GM15510 (cell line): ENCODE results near the gene GRIK5.

ENCODE experiments used
- POLR2A ChIP-seq: IDR thresholded peaks from 3 replicates; pipeline ENCODE4 v1.6.1; 2011; ENCODE audit warnings: borderline replicate concordance; ENCODE audit not compliant: insufficient read length; ENCODE audit errors: extremely low read depth

The GRIK5 gene

GRCh38 chr19:42099336-42099925 lies 29.4 kb upstream of the GRIK5 start:
- no peak for TF ChIP-seq POLR2A

GRCh38 chr19:42098781-42099180 lies 28.8 kb upstream of the GRIK5 start:
- no peak for TF ChIP-seq POLR2A

- no peak for TF ChIP-seq POLR2A
These were observed 27.5 kb upstream of the GRIK5 start for GRCh38 chr19:42097461-42097860.

GRCh38 chr19:42096255-42096837 lies 26.3 kb upstream of the GRIK5 start:
- TF ChIP-seq POLR2A = no peak

- no peak for TF ChIP-seq POLR2A
These were observed 25.8 kb upstream of the GRIK5 start for GRCh38 chr19:42095814-42096230.

GRCh38 chr19:42095142-42095813 lies 25.3 kb upstream of the GRIK5 start:
- no peak for TF ChIP-seq POLR2A

- no peak for TF ChIP-seq POLR2A
These were observed 23.9 kb upstream of the GRIK5 start for GRCh38 chr19:42093926-42094325.

GRCh38 chr19:42093505-42093904 lies 23.5 kb upstream of the GRIK5 start:
- no peak for TF ChIP-seq POLR2A

GRCh38 chr19:42092350-42092749 lies 22.3 kb upstream of the GRIK5 start:
- TF ChIP-seq POLR2A = no peak

GRCh38 chr19:42091742-42092141 lies 21.7 kb upstream of the GRIK5 start:
- TF ChIP-seq POLR2A = no peak

GRCh38 chr19:42091300-42091699 lies 21.3 kb upstream of the GRIK5 start:
- TF ChIP-seq POLR2A = no peak

- TF ChIP-seq POLR2A = no peak
These were observed 20.7 kb upstream of the GRIK5 start for GRCh38 chr19:42090672-42091071.

GRCh38 chr19:42089772-42090171 lies 19.8 kb upstream of the GRIK5 start:
- no peak for TF ChIP-seq POLR2A

- no peak for TF ChIP-seq POLR2A
These were observed 19.3 kb upstream of the GRIK5 start for GRCh38 chr19:42089191-42089750.

- no peak for TF ChIP-seq POLR2A
These were observed 18.6 kb upstream of the GRIK5 start for GRCh38 chr19:42088471-42089190.

- TF ChIP-seq POLR2A = no peak
These were observed 17.0 kb upstream of the GRIK5 start for GRCh38 chr19:42086770-42087550.
